WTC11 (cell line): ENCODE data around the gene RNF212B. TPM values are rescaled to one million over a fixed set of nuclear protein-coding genes. Genes with fewer than 3 reads are reported as not detected.

Source experiments
- ATAC-seq: fragments of 200-7000 bp; cut with Tn5 transposase; 2 replicates; pipeline ENCODE4 v1.10.0; 2021; ENCODE audit warnings: mild to moderate bottlenecking, moderate library complexity
- CTCF ChIA-PET: fragments of 300-600 bp; sonication (Branson Sonifier 250); formaldehyde crosslinking; loops from one replicate; lab custom pipeline; 2021; ENCODE audit warnings: antibody characterized with exemption; lab: Charles Lee
- POLR2A ChIA-PET: fragments of 350-600 bp; sonication (Branson Sonifier 250); formaldehyde crosslinking; loops from one replicate; lab custom pipeline; 2021; ENCODE audit warnings: antibody characterized with exemption; lab: Charles Lee
- DNase-seq: peaks from one replicate; pipeline ENCODE4 v3.0.0; 2021; ENCODE audit warnings: low spot score
- H3K27ac Mint-ChIP-seq: 2 replicates; pipeline ENCODE4 v1.8.0; 2021; ENCODE audit warnings: mixed read lengths
- H3K27me3 Mint-ChIP-seq: 2 replicates; pipeline ENCODE4 v1.8.0; 2021; ENCODE audit warnings: low read depth, mild to moderate bottlenecking, moderate library complexity, mixed read lengths
- H3K36me3 Mint-ChIP-seq: 2 replicates; pipeline ENCODE4 v1.8.0; 2021; ENCODE audit warnings: mixed read lengths
- H3K4me1 Mint-ChIP-seq: 2 replicates; pipeline ENCODE4 v1.8.0; 2022; ENCODE audit warnings: mixed read lengths
- H3K4me3 Mint-ChIP-seq: 2 replicates; pipeline ENCODE4 v1.8.0; 2021; ENCODE audit warnings: mild to moderate bottlenecking, moderate library complexity, mixed read lengths
- H3K9me3 Mint-ChIP-seq: 2 replicates; pipeline ENCODE4 v1.8.0; 2021; ENCODE audit warnings: mixed read lengths
- AR ChIP-seq: fragments of 250-450 bp; sonication (Bioruptor Pico); IDR thresholded peaks from 2 replicates; pipeline ENCODE4 v1.9.0; 2021; ENCODE audit warnings: mild to moderate bottlenecking
- ATF1 ChIP-seq: sonication (generic); formaldehyde crosslinking; IDR thresholded peaks from 2 replicates; pipeline ENCODE4 v1.8.1; 2023; ENCODE audit warnings: mild to moderate bottlenecking, moderate library complexity, missing genetic modification reagents
- ATF6 ChIP-seq: sonication (generic); formaldehyde crosslinking; IDR thresholded peaks from 2 replicates; pipeline ENCODE4 v1.8.1; 2023; ENCODE audit warnings: mild to moderate bottlenecking, missing genetic modification reagents
- CBFB ChIP-seq: sonication (generic); formaldehyde crosslinking; IDR thresholded peaks from 2 replicates; pipeline ENCODE4 v1.8.1; 2022; ENCODE audit warnings: mild to moderate bottlenecking, low read depth, missing genetic modification reagents
- CDX4 ChIP-seq: fragments of 250-450 bp; sonication (Bioruptor Pico); IDR thresholded peaks from 2 replicates; pipeline ENCODE4 v1.9.0; 2021; ENCODE audit warnings: moderate library complexity, mild to moderate bottlenecking, inconsistent platforms, borderline replicate concordance
- E2F1 ChIP-seq: sonication (generic); formaldehyde crosslinking; IDR thresholded peaks from 2 replicates; pipeline ENCODE4 v1.8.0; 2022; ENCODE audit warnings: mild to moderate bottlenecking, missing genetic modification reagents
- E2F4 ChIP-seq: sonication (generic); formaldehyde crosslinking; IDR thresholded peaks from 2 replicates; pipeline ENCODE4 v1.8.1; 2022; ENCODE audit warnings: low read depth, mild to moderate bottlenecking, moderate library complexity, missing genetic modification reagents, borderline replicate concordance
- E2F5 ChIP-seq: sonication (generic); formaldehyde crosslinking; IDR thresholded peaks from 2 replicates; pipeline ENCODE4 v1.8.1; 2022; ENCODE audit warnings: mild to moderate bottlenecking, moderate library complexity, missing genetic modification reagents
- FOXJ3 ChIP-seq: sonication (generic); formaldehyde crosslinking; IDR thresholded peaks from 2 replicates; pipeline ENCODE4 v1.9.0; 2021; ENCODE audit warnings: missing genetic modification reagents, mild to moderate bottlenecking, borderline replicate concordance
- FOXK1 ChIP-seq: sonication (generic); formaldehyde crosslinking; IDR thresholded peaks from 2 replicates; pipeline ENCODE4 v1.8.0; 2022; ENCODE audit warnings: mild to moderate bottlenecking, moderate library complexity, missing genetic modification reagents
- FOXP4 ChIP-seq: sonication (generic); formaldehyde crosslinking; IDR thresholded peaks from 2 replicates; pipeline ENCODE4 v1.8.0; 2022; ENCODE audit warnings: mild to moderate bottlenecking, missing genetic modification reagents
- GRHL2 ChIP-seq: fragments of 250-450 bp; sonication (Bioruptor Pico); IDR thresholded peaks from 2 replicates; pipeline ENCODE4 v1.8.0; 2022; ENCODE audit warnings: mild to moderate bottlenecking, moderate library complexity; ENCODE audit not compliant: insufficient replicate concordance, severe bottlenecking
- HMGXB4 ChIP-seq: sonication (generic); formaldehyde crosslinking; IDR thresholded peaks from 2 replicates; pipeline ENCODE4 v1.8.1; 2023; ENCODE audit warnings: mild to moderate bottlenecking, moderate library complexity, missing genetic modification reagents
- KAT7 ChIP-seq: sonication (generic); formaldehyde crosslinking; IDR thresholded peaks from 2 replicates; pipeline ENCODE4 v1.8.1; 2023; ENCODE audit warnings: missing genetic modification reagents, mild to moderate bottlenecking, borderline replicate concordance
- OVOL2 ChIP-seq: fragments of 250-450 bp; sonication (Bioruptor Pico); IDR thresholded peaks from 2 replicates; pipeline ENCODE4 v1.9.0; 2021; ENCODE audit warnings: mild to moderate bottlenecking, borderline replicate concordance
- RORB ChIP-seq: fragments of 250-450 bp; sonication (Bioruptor Pico); IDR thresholded peaks from 2 replicates; pipeline ENCODE4 v1.9.0; 2021; ENCODE audit warnings: mild to moderate bottlenecking
- ZNF219 ChIP-seq: sonication (generic); formaldehyde crosslinking; IDR thresholded peaks from 2 replicates; pipeline ENCODE4 v1.8.0; 2023; ENCODE audit warnings: missing genetic modification reagents, mild to moderate bottlenecking, borderline replicate concordance
- ZNF317 ChIP-seq: sonication (generic); formaldehyde crosslinking; IDR thresholded peaks from 2 replicates; pipeline ENCODE4 v1.8.1; 2023; ENCODE audit warnings: low read depth, mild to moderate bottlenecking, moderate library complexity, missing genetic modification reagents, borderline replicate concordance
- total RNA-seq: library from RNA; stranded (reverse); gene quantifications from 3 replicates; pipeline ENCODE4 v1.2.3, GENCODE V29; 2021

Gene RNF212B
- total RNA-seq, 1 experiment from 2014 or later: 0.46 TPM

GRCh38 chr14:23307687-23308644 is 70.2 kb downstream of the RNF212B start:
- ATAC-seq: no peak
- CTCF ChIA-PET: interaction anchor here (1.1 to 2.9 kb wide), 8 partner anchors 13 to 322 kb away, joined by 3 to 20 read pairs (median 5); partner anchors contain the start of genes HOMEZ and PABPN1
- Mint-ChIP-seq H3K4me3 (peak overlapping the region; percentile 87), H3K4me1 (peaks cover 20% of the 10 kb centered on the region), H3K27me3 (peaks cover 14% of the 10 kb centered on the region), H3K27ac (no peak overlapping the region), H3K9me3 (no peaks in the 10 kb centered on the region), H3K36me3 (peaks cover 6% of the 10 kb centered on the region)
- POLR2A ChIA-PET: interaction anchor here (0.6 to 2.7 kb wide), 4 partner anchors 13 to 61 kb away, joined by 3 to 32 read pairs (median 6); partner anchors contain the start of genes HOMEZ and PABPN1
- DNase-seq: no peak
- TF ChIP-seq RORB: no peak
- no peak for TF ChIP-seq E2F1
- TF ChIP-seq E2F4 (CRISPR knock-in tag): no peak
- TF ChIP-seq FOXJ3 (CRISPR knock-in tag): no peak
- TF ChIP-seq FOXP4 (CRISPR knock-in tag): no peak
- no peak for TF ChIP-seq HMGXB4 (CRISPR knock-in tag)
- no peak for TF ChIP-seq CDX4 (CRISPR knock-in tag)
- no peak for TF ChIP-seq ATF1 (CRISPR knock-in tag)
- TF ChIP-seq ATF6 (CRISPR knock-in tag): no peak
- no peak for TF ChIP-seq CBFB (CRISPR knock-in tag)
- no peak for TF ChIP-seq KAT7 (CRISPR knock-in tag)
- TF ChIP-seq ZNF317 (CRISPR knock-in tag): no peak
- no peak for TF ChIP-seq GRHL2
- TF ChIP-seq ZNF219 (CRISPR knock-in tag): no peak
- TF ChIP-seq E2F5 (CRISPR knock-in tag): no peak
- TF ChIP-seq AR: no peak
- no peak for TF ChIP-seq FOXK1 (CRISPR knock-in tag)
- no peak for TF ChIP-seq OVOL2 (CRISPR knock-in tag)
